Sigmoid colon (tissue), 7 donors: ENCODE data around the gene ACADM. TPM values are rescaled to one million over a fixed set of nuclear protein-coding genes. Genes with fewer than 3 reads are reported as not detected.

ENCODE experiments used
- DNase-seq: peaks from one replicate; pipeline ENCODE4 v3.0.0-alpha.2; 2019
- H3K27ac ChIP-seq, 4 donors: fragments of 200-600 bp; sonication (generic); one replicate each; pipeline ENCODE4 v1.5.1; 2016 to 2019; ENCODE audit warnings: mild to moderate bottlenecking in 1 of 4
- H3K27me3 ChIP-seq, 3 donors: fragments of 200-600 bp; sonication (generic); one replicate each; pipeline ENCODE4 v1.5.1; 2019; ENCODE audit warnings: mild to moderate bottlenecking in 1 of 3
- H3K36me3 ChIP-seq, 4 donors: fragments of 200-600 bp; sonication (generic); one replicate each; pipeline ENCODE4 v1.5.1; 2016 to 2019
- H3K4me1 ChIP-seq, 4 donors: fragments of 200-600 bp; sonication (generic); one replicate each; pipeline ENCODE4 v1.5.1; 2017 to 2019
- H3K4me3 ChIP-seq, 4 donors: fragments of 200-600 bp; sonication (generic); one replicate each; pipeline ENCODE4 v1.5.1; 2017 to 2019; ENCODE audit warnings: mild to moderate bottlenecking in 2 of 4, moderate library complexity in 1 of 4
- H3K9me3 ChIP-seq, 4 donors: fragments of 200-600 bp in 3 of 4; sonication (generic) in 3 of 4; one replicate each; pipeline versions ENCODE4 v1.5.1 to v1.6.1; 2013 to 2019
- EP300 ChIP-seq, 4 donors: sonication (generic); formaldehyde crosslinking; IDR thresholded peaks; one replicate each; pipeline ENCODE4 v1.6.1; 2017; ENCODE audit warnings: antibody characterized with exemption in 4 of 4
- POLR2A ChIP-seq, 2 donors: fragments of 450-650 bp; IDR thresholded peaks; one replicate each; pipeline ENCODE4 v1.6.1; 2016; ENCODE audit warnings: antibody characterized with exemption in 2 of 2, mild to moderate bottlenecking in 2 of 2, moderate library complexity in 2 of 2
- POLR2AphosphoS5 ChIP-seq, 4 donors: sonication (generic); formaldehyde crosslinking; IDR thresholded peaks; one replicate each; pipeline ENCODE4 v1.6.1; 2017; ENCODE audit warnings: antibody characterized with exemption in 4 of 4
- WGBS, 2 donors: extraction: QIAGEN DNeasy Blood & Tissue Kit; methylation state at CpG; one replicate each; pipeline ENCODE4 v1.1.7; 2013; 5-methylcytosine and 5-hydroxymethylcytosine counted together
- intact Hi-C: fragments of 100-400 bp; cut with DNase I; formaldehyde crosslinking; loops from one replicate; pipeline ENCODE4 v1.15.1; 2023
- polyA plus RNA-seq, 3 donors: library from polyadenylated mRNA; stranded (reverse); fragments of 200-250 nt; gene quantifications; one replicate each; pipeline ENCODE4 v1.2.3, GENCODE V29; 2013
- total RNA-seq, 4 donors: library from RNA; depleted of rRNA; stranded (reverse); fragments of >200 nt; gene quantifications; one replicate each; pipeline ENCODE4 v1.1.0, GENCODE V29; 2016
- TF ChIP-seq, protein P1 (sequence below), 4 experiments: fragments of 450-650 bp in 3 of 4; fragments of 200-600 bp in 1 of 4; IDR thresholded peaks; one replicate each; pipeline ENCODE4 v1.5.1; 2016 to 2019; ENCODE audit warnings: antibody characterized with exemption in 4 of 4, mild to moderate bottlenecking in 3 of 4, moderate library complexity in 2 of 4
- donor health status: healthy with polysubstance abuse.
- donor health status: Bipolar disorder and iron deficiency.
- donor health status: healthy.

Gene ACADM
- total and polyA plus RNA-seq, 7 donors, result 33.0 to 197 (median 63.1) TPM

DNA sequence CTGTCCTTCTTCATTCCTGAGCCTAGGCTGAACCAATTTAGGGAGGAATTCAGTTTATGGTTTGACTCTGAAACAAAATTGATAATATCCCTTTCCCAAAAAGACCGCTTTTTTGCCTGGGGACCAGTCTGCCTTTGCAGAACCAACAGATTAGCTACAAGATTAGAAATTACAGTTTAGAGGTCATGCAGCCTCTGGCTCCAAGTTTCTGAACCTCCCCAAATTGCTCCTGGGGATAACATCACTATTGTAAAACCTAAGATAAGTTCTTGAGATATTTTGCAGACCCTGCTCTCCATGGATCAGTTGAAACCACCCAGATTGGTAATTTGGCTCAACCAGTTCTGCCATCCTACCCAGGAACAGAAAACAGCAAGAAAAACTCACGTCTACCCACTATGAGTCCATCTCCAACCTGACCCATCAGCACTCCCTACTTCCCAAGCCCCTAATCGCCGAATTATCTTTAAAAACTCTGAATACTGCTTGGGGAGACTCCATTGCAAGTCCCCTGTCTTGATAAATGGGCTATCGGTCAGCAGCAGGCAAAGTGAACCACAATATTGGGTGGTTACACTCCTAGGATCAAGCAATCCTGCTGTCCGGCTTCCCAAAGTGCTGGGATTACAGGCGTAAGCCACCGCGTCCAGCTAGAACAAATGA is 60.9 kb downstream of the ACADM start:
- no peak for TF ChIP-seq POLR2AphosphoS5 (IDR thresholded peaks at IDR 0.05)
- TF ChIP-seq POLR2A (IDR thresholded peaks at IDR 0.05), result no peak
- TF ChIP-seq EP300 (IDR thresholded peaks at IDR 0.05), result no peak
- TF ChIP-seq, protein P1, sequence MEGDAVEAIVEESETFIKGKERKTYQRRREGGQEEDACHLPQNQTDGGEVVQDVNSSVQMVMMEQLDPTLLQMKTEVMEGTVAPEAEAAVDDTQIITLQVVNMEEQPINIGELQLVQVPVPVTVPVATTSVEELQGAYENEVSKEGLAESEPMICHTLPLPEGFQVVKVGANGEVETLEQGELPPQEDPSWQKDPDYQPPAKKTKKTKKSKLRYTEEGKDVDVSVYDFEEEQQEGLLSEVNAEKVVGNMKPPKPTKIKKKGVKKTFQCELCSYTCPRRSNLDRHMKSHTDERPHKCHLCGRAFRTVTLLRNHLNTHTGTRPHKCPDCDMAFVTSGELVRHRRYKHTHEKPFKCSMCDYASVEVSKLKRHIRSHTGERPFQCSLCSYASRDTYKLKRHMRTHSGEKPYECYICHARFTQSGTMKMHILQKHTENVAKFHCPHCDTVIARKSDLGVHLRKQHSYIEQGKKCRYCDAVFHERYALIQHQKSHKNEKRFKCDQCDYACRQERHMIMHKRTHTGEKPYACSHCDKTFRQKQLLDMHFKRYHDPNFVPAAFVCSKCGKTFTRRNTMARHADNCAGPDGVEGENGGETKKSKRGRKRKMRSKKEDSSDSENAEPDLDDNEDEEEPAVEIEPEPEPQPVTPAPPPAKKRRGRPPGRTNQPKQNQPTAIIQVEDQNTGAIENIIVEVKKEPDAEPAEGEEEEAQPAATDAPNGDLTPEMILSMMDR (IDR thresholded peaks at IDR 0.05), result no peak
- intact Hi-C loops, result no loop called here

DNA sequence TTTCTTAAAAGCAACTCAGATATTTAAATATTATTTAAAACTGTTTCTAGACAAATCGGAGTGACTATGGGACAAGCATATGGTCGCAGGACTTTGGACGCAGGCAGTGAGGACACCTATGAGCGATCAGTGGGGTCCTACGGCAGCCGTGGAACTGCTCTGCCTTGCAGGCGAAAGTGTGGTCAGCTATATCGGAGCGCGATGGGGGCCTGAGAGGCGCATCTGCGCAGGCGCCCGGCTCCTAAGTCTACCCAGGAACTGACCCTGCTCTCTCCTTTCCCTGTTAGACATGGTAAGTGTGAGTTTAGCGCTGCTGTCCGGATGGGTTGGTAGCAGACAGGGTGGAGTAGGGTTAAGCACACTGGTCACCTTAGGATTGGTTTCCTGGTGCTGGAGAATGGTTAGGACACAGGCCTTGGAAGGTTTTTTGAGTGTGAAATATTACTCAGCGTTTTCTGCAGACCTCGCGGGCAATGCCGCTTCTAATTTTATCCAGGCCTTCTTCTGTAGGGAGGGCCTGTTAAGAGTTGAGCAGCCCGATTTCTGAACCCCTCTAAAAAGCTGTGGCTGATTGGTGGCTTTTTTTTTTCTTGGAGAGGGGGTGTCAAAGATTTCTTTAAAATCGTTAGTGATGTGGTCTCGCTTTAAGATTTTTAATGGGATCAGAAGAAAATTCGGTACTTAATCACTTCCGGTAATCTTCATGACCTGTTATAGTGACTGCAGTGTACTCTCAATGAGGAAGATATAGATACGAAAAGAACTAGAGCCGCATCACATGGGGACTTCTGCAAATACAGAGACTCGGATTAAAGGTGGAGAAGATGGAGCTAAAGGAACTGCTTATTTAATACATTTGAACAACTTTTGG is 61.7 kb downstream of the ACADM start, which contains the start of gene RABGGTB:
Gene RABGGTB, plus strand, starts transcription at position 274 of the 871 bp plus-strand sequence. Its CDS starts 16 bp downstream, at position 290.
- whole genome bisulfite sequencing, 2 donors, result 0% methylated on average over 28 of the region's 28 CpGs
- peaks cover 5 to 49% (median 38%) of the 10 kb centered on the region in 4 donors for H3K4me1 ChIP-seq
- no peaks in the 10 kb centered on the region for H3K9me3 ChIP-seq
- H3K27ac ChIP-seq, result peak within 1 kb of the TSS; percentile 79 to 85 (median 85)
- peak within 1 kb of the TSS; percentile 50 to 71 (median 70) for H3K4me3 ChIP-seq
- intact Hi-C loops, result loop anchor here (1.0 kb wide), 1 partner anchor 62 kb away; the partner anchor contains the start of gene ACADM
- H3K27me3 ChIP-seq, result no peaks in the 10 kb centered on the region
- peaks cover 0 to 31% (median 5%) of the 10 kb centered on the region in 4 donors for H3K36me3 ChIP-seq
- DNase-seq, result peak; percentile 96
- no peak for TF ChIP-seq EP300 (IDR thresholded peaks at IDR 0.05)
- TF ChIP-seq, protein P1 (IDR thresholded peaks at IDR 0.05), result no peak
- TF ChIP-seq POLR2A (IDR thresholded peaks at IDR 0.05), result peak; percentile 64 to 81
- peak; percentile 87 to 97 (median 94) for TF ChIP-seq POLR2AphosphoS5 (IDR thresholded peaks at IDR 0.05)

More for the DNA sequence above, 60.9 kb downstream of the ACADM start:
- Histone ChIP-seq H3K4me3 (peak overlapping the region; percentile 50 to 71 (median 70)), H3K36me3 (peaks cover 0 to 24% (median under 1%) of the 10 kb centered on the region in 4 donors), H3K9me3 (no peaks in the 10 kb centered on the region), H3K27ac (peak overlapping the region; percentile 79 to 85 (median 85)), H3K4me1 (peaks cover 5 to 44% (median 33%) of the 10 kb centered on the region in 4 donors), H3K27me3 (no peaks in the 10 kb centered on the region)
- DNase-seq, result no peak
- 13 to 17% methylated on average over 9 of the region's 9 CpGs for WGBS, 2 donors

DNA sequence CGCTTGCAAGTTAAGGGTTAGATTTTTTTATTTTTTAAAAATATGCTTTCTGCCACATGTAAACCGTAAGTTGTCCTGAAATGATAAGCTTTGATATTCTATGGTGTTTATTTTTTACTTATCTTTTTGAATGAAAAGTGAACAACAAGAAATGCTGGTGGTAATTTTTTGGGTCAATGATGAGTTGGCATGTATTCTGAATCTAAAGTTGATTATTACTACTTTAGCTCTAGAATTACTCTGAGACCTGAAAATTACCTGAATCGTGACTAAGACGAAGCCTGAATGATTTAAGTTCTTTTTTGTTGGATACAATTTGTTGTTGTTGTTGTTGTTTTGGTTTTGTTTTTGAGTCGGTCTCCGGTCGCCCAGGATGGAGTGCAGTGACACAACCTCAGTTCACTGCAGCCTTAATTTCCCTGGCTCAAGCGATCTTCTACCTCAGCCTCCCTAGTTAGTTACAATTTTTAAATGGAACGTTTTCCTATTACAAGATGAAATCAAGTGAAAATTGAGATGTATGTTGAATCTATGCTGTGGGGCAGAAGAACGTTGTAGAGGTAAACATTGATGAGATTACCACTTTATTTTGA is 62.5 kb downstream of the ACADM start:
- H3K27me3 ChIP-seq, result no peaks in the 10 kb centered on the region
- WGBS, 2 donors, result 1 to 4% methylated on average over 10 of the region's 10 CpGs
- H3K27ac ChIP-seq, result peak overlapping the region; percentile 79 to 85 (median 85)
- peaks cover 1 to 39% (median 9%) of the 10 kb centered on the region in 4 donors for H3K36me3 ChIP-seq
- H3K9me3 ChIP-seq, result no peaks in the 10 kb centered on the region
- peak overlapping the region; percentile 50 to 71 (median 70) for H3K4me3 ChIP-seq
- intact Hi-C loops, result loop anchor here (1.0 kb wide), 1 partner anchor 63 kb away; the partner anchor contains the start of gene ACADM
- TF ChIP-seq EP300 (IDR thresholded peaks at IDR 0.05), result no peak
- TF ChIP-seq, protein P1 (IDR thresholded peaks at IDR 0.05), result no peak
- TF ChIP-seq POLR2A (IDR thresholded peaks at IDR 0.05), result no peak
- TF ChIP-seq POLR2AphosphoS5 (IDR thresholded peaks at IDR 0.05), result no peak
- no peak for DNase-seq
- peaks cover 5 to 49% (median 38%) of the 10 kb centered on the region in 4 donors for H3K4me1 ChIP-seq

DNA sequence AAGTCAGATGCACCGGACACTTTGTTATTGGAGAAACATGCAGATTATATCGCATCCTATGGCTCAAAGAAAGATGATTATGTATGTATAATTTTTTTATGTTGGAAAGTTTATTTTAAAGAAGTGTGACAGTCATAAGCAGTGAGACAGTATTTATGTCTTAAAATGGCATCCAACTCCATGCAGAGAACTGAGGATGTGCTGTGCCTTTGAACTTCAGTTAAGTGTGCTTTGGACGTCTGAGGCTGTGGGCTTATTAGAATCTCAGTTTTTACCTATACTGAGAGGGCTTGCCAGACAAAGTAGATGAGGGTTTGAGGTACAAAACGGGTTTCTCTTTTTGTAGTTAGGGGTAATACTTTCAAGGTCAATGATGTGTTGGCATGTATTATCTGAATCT is 63.0 kb downstream of the ACADM start:
- Histone ChIP-seq H3K27ac (peak overlapping the region; percentile 3 to 85 (median 82)), H3K9me3 (no peaks in the 10 kb centered on the region), H3K36me3 (peaks cover 6 to 44% (median 11%) of the 10 kb centered on the region in 4 donors), H3K4me1 (peaks cover 5 to 49% (median 38%) of the 10 kb centered on the region in 4 donors), H3K27me3 (no peaks in the 10 kb centered on the region), H3K4me3 (peak overlapping the region; percentile 50 to 71 (median 70))
- TF ChIP-seq POLR2A (IDR thresholded peaks at IDR 0.05), result no peak
- no peak for TF ChIP-seq EP300 (IDR thresholded peaks at IDR 0.05)
- TF ChIP-seq, protein P1 (IDR thresholded peaks at IDR 0.05), result no peak
- no peak for TF ChIP-seq POLR2AphosphoS5 (IDR thresholded peaks at IDR 0.05)
- intact Hi-C loops, result no loop called here
- DNase-seq, result no peak
- WGBS, 2 donors, result 2 to 15% methylated on average over 4 of the region's 4 CpGs
